BE2C (cell line): ENCODE data around the gene SCAMP4.

ENCODE experiments used
- DNase-seq: peaks from one replicate; pipeline ENCODE4 v3.0.0-alpha.2; 2020
- H3K27me3 ChIP-seq: fragments of 250-450 bp; sonication (Bioruptor Pico); 2 replicates; pipeline ENCODE4 v1.5.1; 2020; ENCODE audit warnings: mild to moderate bottlenecking
- H3K36me3 ChIP-seq: fragments of 250-450 bp; sonication (Bioruptor Pico); 2 replicates; pipeline ENCODE4 v1.5.1; 2020; ENCODE audit warnings: mild to moderate bottlenecking
- H3K4me1 ChIP-seq: fragments of 250-450 bp; sonication (Bioruptor Pico); 2 replicates; pipeline ENCODE4 v1.5.1; 2020
- H3K4me3 ChIP-seq: 2 replicates; pipeline ENCODE4 v1.5.1; 2011; ENCODE audit warnings: low read depth, low read length
- H3K9me3 ChIP-seq: fragments of 250-450 bp; sonication (Bioruptor Pico); 2 replicates; pipeline ENCODE4 v1.5.1; 2020
- TF ChIP-seq, protein P1 (sequence below): IDR thresholded peaks from 2 replicates; pipeline ENCODE4 v1.5.1; 2012; ENCODE audit warnings: mild to moderate bottlenecking, low read depth, low read length

The SCAMP4 gene

DNA sequence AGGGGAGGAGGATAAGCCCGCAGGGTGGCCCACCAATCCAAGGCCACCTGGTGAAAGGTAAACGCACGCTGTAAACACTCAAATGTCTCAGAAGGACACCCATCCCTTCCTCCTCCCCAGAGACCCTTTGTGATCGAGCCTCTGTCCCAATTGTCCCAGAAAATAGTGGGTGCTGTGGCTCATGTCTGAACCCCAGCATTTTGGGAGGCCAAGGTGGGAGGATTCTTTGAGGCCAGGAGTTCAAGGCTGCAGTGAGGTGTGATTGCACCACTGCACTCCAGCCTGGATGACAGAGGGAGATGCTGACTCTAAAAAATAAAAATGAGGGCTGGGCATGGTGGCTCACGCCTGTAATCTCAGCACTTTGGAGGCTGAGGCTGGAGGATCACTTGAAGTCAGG, 16.8 kb upstream of the SCAMP4 start:
- no peak for DNase-seq
- Histone ChIP-seq H3K9me3 (no peaks in the 10 kb centered on the region), H3K27me3 (no peaks in the 10 kb centered on the region), H3K4me1 (no peaks in the 10 kb centered on the region), H3K4me3 (no peak overlapping the region), H3K36me3 (no peaks in the 10 kb centered on the region; the same call in 1 of the 2 replicates)
- TF ChIP-seq, protein P1, sequence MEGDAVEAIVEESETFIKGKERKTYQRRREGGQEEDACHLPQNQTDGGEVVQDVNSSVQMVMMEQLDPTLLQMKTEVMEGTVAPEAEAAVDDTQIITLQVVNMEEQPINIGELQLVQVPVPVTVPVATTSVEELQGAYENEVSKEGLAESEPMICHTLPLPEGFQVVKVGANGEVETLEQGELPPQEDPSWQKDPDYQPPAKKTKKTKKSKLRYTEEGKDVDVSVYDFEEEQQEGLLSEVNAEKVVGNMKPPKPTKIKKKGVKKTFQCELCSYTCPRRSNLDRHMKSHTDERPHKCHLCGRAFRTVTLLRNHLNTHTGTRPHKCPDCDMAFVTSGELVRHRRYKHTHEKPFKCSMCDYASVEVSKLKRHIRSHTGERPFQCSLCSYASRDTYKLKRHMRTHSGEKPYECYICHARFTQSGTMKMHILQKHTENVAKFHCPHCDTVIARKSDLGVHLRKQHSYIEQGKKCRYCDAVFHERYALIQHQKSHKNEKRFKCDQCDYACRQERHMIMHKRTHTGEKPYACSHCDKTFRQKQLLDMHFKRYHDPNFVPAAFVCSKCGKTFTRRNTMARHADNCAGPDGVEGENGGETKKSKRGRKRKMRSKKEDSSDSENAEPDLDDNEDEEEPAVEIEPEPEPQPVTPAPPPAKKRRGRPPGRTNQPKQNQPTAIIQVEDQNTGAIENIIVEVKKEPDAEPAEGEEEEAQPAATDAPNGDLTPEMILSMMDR = no peak

GRCh38 chr19:1889907-1890306, 15.3 kb upstream of the SCAMP4 start:
- DNase-seq = no peak
- H3K27me3 ChIP-seq = no peaks in the 10 kb centered on the region
- H3K36me3 ChIP-seq = no peaks in the 10 kb centered on the region; the same call in 1 of the 2 replicates
- TF ChIP-seq, protein P1 = no peak
- no peaks in the 10 kb centered on the region for H3K4me1 ChIP-seq
- H3K9me3 ChIP-seq = no peaks in the 10 kb centered on the region
- H3K4me3 ChIP-seq = no peak overlapping the region

GRCh38 chr19:1893791-1894190, 11.4 kb upstream of the SCAMP4 start:
- TF ChIP-seq, protein P1 = no peak
- H3K36me3 ChIP-seq = no peaks in the 10 kb centered on the region
- no peaks in the 10 kb centered on the region for H3K4me1 ChIP-seq
- no peak overlapping the region for H3K4me3 ChIP-seq
- DNase-seq = no peak
- no peaks in the 10 kb centered on the region for H3K27me3 ChIP-seq
- H3K9me3 ChIP-seq = no peaks in the 10 kb centered on the region

DNA sequence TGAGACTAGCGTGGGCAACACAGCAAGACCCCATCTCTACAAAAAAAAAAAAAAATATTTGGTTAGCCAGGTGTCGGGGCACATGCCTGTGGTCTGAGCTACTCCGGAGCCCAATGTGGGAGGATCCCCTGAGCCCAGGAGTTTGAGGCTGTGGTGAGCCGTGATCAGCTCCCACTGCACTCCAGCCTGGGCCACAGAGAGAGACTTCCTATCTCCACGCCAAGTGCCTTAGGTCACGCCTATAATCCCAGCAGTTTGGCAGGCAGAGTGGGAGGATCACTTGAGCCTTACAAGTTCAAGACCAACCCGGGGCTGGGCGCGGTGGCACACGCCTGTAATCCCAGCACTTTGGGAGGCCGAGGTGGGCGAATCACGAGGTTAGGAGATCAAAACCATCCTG, 8.7 kb upstream of the SCAMP4 start:
- H3K27me3 ChIP-seq = no peaks in the 10 kb centered on the region
- TF ChIP-seq, protein P1 = no peak
- no peaks in the 10 kb centered on the region for H3K4me1 ChIP-seq
- no peak overlapping the region for H3K4me3 ChIP-seq
- DNase-seq = no peak
- H3K36me3 ChIP-seq = no peaks in the 10 kb centered on the region
- H3K9me3 ChIP-seq = no peaks in the 10 kb centered on the region

DNA sequence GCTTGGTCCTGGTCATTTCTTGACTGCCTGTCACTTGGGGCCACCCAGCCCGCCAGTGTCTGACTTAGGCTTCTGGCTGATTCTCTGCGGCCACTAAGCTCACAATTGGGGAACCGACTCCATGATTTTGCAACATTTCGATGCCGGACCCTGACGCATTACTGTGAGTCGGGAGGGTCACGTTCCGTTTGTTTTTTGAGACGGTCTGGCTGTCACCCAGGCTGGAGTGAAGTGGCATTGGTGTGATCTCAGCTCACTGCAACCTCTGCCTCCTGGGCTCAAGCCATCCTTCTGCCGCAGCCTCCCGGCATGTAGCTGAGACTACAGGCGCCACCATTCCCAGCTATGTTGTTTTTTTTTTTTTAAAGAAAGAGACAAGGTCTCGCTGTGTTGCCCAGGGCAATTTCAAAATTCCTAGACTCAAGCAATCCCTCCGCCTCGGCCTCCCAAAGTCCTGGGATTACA, 3.2 kb upstream of the SCAMP4 start:
- Histone ChIP-seq H3K9me3 (no peaks in the 10 kb centered on the region), H3K4me1 (no peaks in the 10 kb centered on the region), H3K4me3 (no peak overlapping the region), H3K36me3 (peaks cover 8% of the 10 kb centered on the region; the same call in 1 of the 2 replicates), H3K27me3 (no peaks in the 10 kb centered on the region)
- DNase-seq = no peak
- TF ChIP-seq, protein P1 = no peak

GRCh38 chr19:1902923-1903322, 2.3 kb upstream of the SCAMP4 start:
- no peaks in the 10 kb centered on the region for H3K4me1 ChIP-seq
- no peaks in the 10 kb centered on the region for H3K27me3 ChIP-seq
- no peaks in the 10 kb centered on the region for H3K9me3 ChIP-seq
- H3K4me3 ChIP-seq = no peak overlapping the region
- H3K36me3 ChIP-seq = peaks cover 8% of the 10 kb centered on the region; the same call in 1 of the 2 replicates
- TF ChIP-seq, protein P1 = no peak
- DNase-seq = no peak
